ENCODE data around the gene GUCA2B. TPM values are rescaled to one million over a fixed set of nuclear protein-coding genes. Genes with fewer than 3 reads are reported as not detected.

The GUCA2B gene
- total RNA-seq, 4 donors from 2014 or later = not detected

DNA sequence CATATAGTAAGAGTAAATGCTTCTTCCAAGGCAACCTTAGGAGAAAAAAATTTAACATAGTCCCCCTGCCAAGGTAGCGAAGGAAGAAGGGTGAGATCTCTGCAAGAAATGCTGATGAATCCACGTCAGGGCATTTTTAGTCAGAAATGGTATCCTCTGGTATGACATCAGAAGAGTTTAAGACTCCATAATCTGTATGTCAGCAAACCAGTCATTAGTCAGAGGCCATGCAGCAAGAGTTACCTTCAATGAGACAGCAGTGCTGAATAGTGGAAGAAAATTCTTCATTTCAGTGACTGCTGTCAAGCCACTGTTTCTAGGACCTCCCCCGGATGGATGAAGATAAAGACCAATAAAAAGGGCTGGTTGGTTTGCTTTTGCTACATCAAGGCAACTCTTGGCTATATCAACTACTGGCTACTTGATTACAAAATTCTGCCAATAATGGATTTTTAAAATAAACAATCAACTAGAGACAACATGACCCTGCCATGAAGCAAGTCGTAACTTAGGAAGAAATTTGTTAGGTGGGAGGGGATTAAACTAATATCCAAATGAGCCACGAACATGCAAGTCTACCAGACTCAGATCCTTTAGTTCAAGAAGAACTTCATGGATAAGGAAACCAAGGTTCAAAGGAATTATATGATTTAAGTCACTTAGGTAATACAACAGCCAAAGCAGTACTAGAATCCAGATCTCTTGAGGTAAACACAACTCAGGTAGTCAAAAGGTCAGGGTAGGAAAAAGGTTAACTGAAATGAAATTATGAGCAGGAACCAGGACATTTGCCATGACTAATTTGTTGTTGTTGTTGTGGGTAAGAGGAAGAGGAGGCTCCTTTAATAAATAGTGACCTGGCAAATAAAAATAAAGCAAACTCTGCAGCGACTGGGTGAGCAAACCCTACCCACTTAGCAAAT lies 37.0 kb downstream of the GUCA2B start:
- H3K9me3 ChIP-seq = no peaks in the 10 kb centered on the region
- TF ChIP-seq POLR2A (IDR thresholded peaks at IDR 0.05) (no peak), EP300 (IDR thresholded peaks at IDR 0.05) (no peak), POLR2AphosphoS5 (IDR thresholded peaks at IDR 0.05) (no peak)
- TF ChIP-seq, protein P1, sequence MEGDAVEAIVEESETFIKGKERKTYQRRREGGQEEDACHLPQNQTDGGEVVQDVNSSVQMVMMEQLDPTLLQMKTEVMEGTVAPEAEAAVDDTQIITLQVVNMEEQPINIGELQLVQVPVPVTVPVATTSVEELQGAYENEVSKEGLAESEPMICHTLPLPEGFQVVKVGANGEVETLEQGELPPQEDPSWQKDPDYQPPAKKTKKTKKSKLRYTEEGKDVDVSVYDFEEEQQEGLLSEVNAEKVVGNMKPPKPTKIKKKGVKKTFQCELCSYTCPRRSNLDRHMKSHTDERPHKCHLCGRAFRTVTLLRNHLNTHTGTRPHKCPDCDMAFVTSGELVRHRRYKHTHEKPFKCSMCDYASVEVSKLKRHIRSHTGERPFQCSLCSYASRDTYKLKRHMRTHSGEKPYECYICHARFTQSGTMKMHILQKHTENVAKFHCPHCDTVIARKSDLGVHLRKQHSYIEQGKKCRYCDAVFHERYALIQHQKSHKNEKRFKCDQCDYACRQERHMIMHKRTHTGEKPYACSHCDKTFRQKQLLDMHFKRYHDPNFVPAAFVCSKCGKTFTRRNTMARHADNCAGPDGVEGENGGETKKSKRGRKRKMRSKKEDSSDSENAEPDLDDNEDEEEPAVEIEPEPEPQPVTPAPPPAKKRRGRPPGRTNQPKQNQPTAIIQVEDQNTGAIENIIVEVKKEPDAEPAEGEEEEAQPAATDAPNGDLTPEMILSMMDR (IDR thresholded peaks at IDR 0.05) = no peak
- no peaks in the 10 kb centered on the region for H3K4me1 ChIP-seq
- no peak for DNase-seq (ENCODE audit: low spot score in 2 of 2)
- H3K36me3 ChIP-seq = peaks cover 46% of the 10 kb centered on the region
- H3K27ac ChIP-seq = no peak overlapping the region
- WGBS = 90% methylated on average over 6 of the region's 6 CpGs
- no peaks in the 10 kb centered on the region for H3K27me3 ChIP-seq
- no peak overlapping the region for H3K4me3 ChIP-seq

DNA sequence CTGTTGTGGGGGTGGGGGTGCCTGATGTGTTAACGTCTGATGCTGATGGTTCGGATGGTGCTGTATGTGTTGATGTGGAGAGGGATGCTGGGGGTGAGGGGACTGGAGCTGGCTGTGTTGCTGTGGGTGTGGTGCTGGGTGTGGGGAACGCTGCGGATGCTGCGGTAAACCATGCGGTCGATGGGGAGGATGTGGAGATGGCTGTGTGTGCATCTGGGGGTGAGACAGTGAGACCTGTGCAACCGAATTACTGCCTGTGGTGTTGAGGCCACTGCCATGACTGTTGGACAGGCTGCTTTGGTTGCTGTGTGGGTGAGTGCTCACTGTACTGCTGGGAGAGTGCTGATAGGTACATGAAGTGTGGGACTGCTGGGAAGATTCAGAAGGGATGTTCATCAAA lies 38.1 kb downstream of the GUCA2B start:
- no peak for DNase-seq (ENCODE audit: low spot score in 2 of 2)
- Histone ChIP-seq H3K27me3 (no peaks in the 10 kb centered on the region), H3K27ac (no peak overlapping the region), H3K4me3 (no peak overlapping the region), H3K9me3 (no peaks in the 10 kb centered on the region), H3K36me3 (peaks cover 53% of the 10 kb centered on the region), H3K4me1 (no peaks in the 10 kb centered on the region)
- no peak for TF ChIP-seq POLR2AphosphoS5 (IDR thresholded peaks at IDR 0.05)
- no peak for TF ChIP-seq EP300 (IDR thresholded peaks at IDR 0.05)
- 92% methylated on average over 8 of the region's 8 CpGs for WGBS

DNA sequence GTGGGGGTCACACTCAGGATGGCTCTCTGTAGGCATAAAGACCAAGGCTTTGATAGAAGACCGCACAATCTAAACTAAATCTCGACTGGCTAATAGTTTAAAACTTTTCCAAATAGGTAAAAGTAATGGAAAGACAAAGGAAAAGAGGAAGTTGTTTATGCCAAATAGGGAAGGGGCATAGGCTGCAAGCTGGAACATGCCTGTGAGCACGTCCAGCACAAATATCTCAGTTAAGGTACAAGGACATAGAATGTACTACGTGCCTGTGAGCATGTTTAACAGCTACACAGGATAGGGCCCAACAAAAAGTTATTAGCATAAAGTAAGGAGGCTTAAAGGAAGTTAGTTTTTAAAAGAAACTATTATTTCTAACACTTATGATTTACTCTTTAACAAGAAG lies 38.9 kb downstream of the GUCA2B start:
- Histone ChIP-seq H3K27ac (no peak overlapping the region), H3K27me3 (no peaks in the 10 kb centered on the region), H3K4me1 (no peaks in the 10 kb centered on the region), H3K36me3 (peaks cover 52% of the 10 kb centered on the region), H3K9me3 (no peaks in the 10 kb centered on the region), H3K4me3 (no peak overlapping the region)
- no peak for DNase-seq (ENCODE audit: low spot score in 2 of 2)
- TF ChIP-seq, protein P1 (IDR thresholded peaks at IDR 0.05) = no peak
- no peak for TF ChIP-seq POLR2A (IDR thresholded peaks at IDR 0.05)
- TF ChIP-seq EP300 (IDR thresholded peaks at IDR 0.05) = no peak
- TF ChIP-seq POLR2AphosphoS5 (IDR thresholded peaks at IDR 0.05) = no peak
- WGBS = 68% methylated on average over 4 of the region's 4 CpGs

DNA sequence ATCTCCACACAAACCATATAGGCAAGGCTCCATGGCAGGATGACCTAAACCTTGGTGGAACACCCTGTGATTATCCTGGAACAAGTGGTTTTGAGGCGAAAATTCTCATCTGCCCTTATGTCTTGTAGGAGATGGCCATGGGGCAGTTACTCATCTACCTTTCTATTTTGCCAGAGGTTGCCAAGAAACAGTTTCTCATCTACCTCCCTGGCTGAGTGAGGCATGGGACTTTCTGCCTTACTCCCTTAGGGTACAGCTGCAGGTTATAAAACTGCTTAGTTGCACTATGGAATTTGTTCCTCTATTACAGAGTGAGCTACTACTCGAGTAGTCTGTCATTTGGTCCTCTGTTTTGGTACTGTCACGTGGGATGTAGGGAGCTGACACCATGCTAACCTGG lies 42.6 kb downstream of the GUCA2B start:
- Histone ChIP-seq H3K4me3 (no peak overlapping the region), H3K9me3 (no peaks in the 10 kb centered on the region), H3K4me1 (no peaks in the 10 kb centered on the region), H3K27me3 (no peaks in the 10 kb centered on the region), H3K36me3 (peaks cover 38% of the 10 kb centered on the region), H3K27ac (no peak overlapping the region)
- 89% methylated on average over 3 of the region's 3 CpGs for WGBS
- no peak for DNase-seq (ENCODE audit: low spot score in 2 of 2)
- TF ChIP-seq EP300 (IDR thresholded peaks at IDR 0.05) (no peak), POLR2AphosphoS5 (IDR thresholded peaks at IDR 0.05) (no peak), POLR2A (IDR thresholded peaks at IDR 0.05) (no peak)
- TF ChIP-seq, protein P1 (IDR thresholded peaks at IDR 0.05) = no peak

DNA sequence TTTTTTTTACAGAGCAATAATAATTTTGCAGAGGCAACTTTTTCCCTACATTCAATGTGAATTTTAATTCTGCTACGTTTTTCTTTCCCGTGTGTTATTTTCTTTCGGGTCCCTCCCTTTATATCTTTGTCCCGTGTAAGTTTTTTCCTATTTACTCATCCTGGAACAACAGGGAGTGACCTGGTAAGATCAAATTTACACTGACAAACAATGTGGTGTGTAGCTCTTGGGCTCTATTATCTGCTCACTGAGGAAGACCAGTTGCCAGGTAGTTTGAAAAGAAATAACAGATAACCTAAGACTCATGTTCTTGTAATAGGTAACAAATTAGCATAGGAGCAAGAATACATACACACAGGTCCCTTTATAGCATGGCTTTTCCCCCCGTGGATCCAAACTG lies 45.0 kb downstream of the GUCA2B start:
- no peak overlapping the region for H3K4me3 ChIP-seq
- H3K27me3 ChIP-seq = no peaks in the 10 kb centered on the region
- no peaks in the 10 kb centered on the region for H3K4me1 ChIP-seq
- H3K27ac ChIP-seq = no peak overlapping the region
- TF ChIP-seq, protein P1 (IDR thresholded peaks at IDR 0.05) = no peak
- TF ChIP-seq POLR2A (IDR thresholded peaks at IDR 0.05) (no peak), POLR2AphosphoS5 (IDR thresholded peaks at IDR 0.05) (no peak), EP300 (IDR thresholded peaks at IDR 0.05) (no peak)
- WGBS = 96% methylated on average over 5 of the region's 5 CpGs
- peaks cover 46% of the 10 kb centered on the region for H3K36me3 ChIP-seq
- H3K9me3 ChIP-seq = no peaks in the 10 kb centered on the region
- DNase-seq (ENCODE audit: low spot score in 2 of 2) = no peak

All from suprapubic skin (tissue), 4 donors.